ES-I3 (cell line): ENCODE measurements around the gene NEDD9.
A peak's percentile ranks its signal among the peaks of the same experiment; 100 is the strongest.

ENCODE experiments used
- H3K36me3 ChIP-seq: 2 replicates; pipeline ENCODE4 v1.6.1; 2013; ENCODE audit warnings: mild to moderate bottlenecking, low read length, control low read depth, moderate library complexity; ENCODE audit not compliant: insufficient read depth
- H3K4me1 ChIP-seq: 2 replicates; pipeline ENCODE4 v1.6.1; 2013; ENCODE audit warnings: mild to moderate bottlenecking, control low read depth, low read length; ENCODE audit not compliant: insufficient read depth
- H3K9ac ChIP-seq: 2 replicates; pipeline ENCODE4 v1.6.1; 2013; ENCODE audit warnings: low read depth, mild to moderate bottlenecking, low read length, moderate library complexity
- H3K9me3 ChIP-seq: 2 replicates; pipeline ENCODE4 v1.6.1; 2013; ENCODE audit warnings: mild to moderate bottlenecking, low read length, moderate library complexity; ENCODE audit not compliant: control insufficient read depth, insufficient read depth

Gene NEDD9

GRCh38 chr6:11233673-11234573 lies 1.5 kb upstream of the NEDD9 start:
- H3K9me3 ChIP-seq: no peaks in the 10 kb centered on the region
- H3K4me1 ChIP-seq: peaks cover 33% of the 10 kb centered on the region
- no peak overlapping the region for H3K9ac ChIP-seq
- no peaks in the 10 kb centered on the region for H3K36me3 ChIP-seq

GRCh38 chr6:11232770-11233626 lies 530 bp upstream of the NEDD9 start:
- Histone ChIP-seq H3K4me1 (peaks cover 35% of the 10 kb centered on the region), H3K9me3 (no peaks in the 10 kb centered on the region), H3K36me3 (no peaks in the 10 kb centered on the region), H3K9ac (peak overlapping the region; percentile 51)

GRCh38 chr6:11231564-11232192 lies 790 bp downstream of the NEDD9 start:
- Histone ChIP-seq H3K36me3 (no peaks in the 10 kb centered on the region), H3K4me1 (peaks cover 33% of the 10 kb centered on the region), H3K9ac (peak overlapping the region; percentile 51; the same call in 1 of the 2 replicates), H3K9me3 (no peaks in the 10 kb centered on the region)

GRCh38 chr6:11231108-11231463 lies 1.4 kb downstream of the NEDD9 start:
- Histone ChIP-seq H3K9me3 (no peaks in the 10 kb centered on the region), H3K36me3 (no peaks in the 10 kb centered on the region), H3K9ac (no peak overlapping the region), H3K4me1 (peaks cover 30% of the 10 kb centered on the region)

- no peaks in the 10 kb centered on the region for H3K36me3 ChIP-seq
- H3K4me1 ChIP-seq: peaks cover 27% of the 10 kb centered on the region
- no peaks in the 10 kb centered on the region for H3K9me3 ChIP-seq
- no peak overlapping the region; the same call in 1 of the 2 replicates for H3K9ac ChIP-seq
Measured at GRCh38 chr6:11230158-11231107, 2.0 kb downstream of the NEDD9 start.

- H3K36me3 ChIP-seq: no peaks in the 10 kb centered on the region
- no peaks in the 10 kb centered on the region for H3K9me3 ChIP-seq
- peak overlapping the region; percentile 38; the same call in 1 of the 2 replicates for H3K9ac ChIP-seq
- H3K4me1 ChIP-seq: peaks cover 27% of the 10 kb centered on the region
Measured at GRCh38 chr6:11229655-11230046, 2.8 kb downstream of the NEDD9 start.

GRCh38 chr6:11228935-11229654 lies 3.4 kb downstream of the NEDD9 start:
- H3K4me1 ChIP-seq: peaks cover 25% of the 10 kb centered on the region
- H3K36me3 ChIP-seq: no peaks in the 10 kb centered on the region

GRCh38 chr6:11227698-11228097 lies 4.8 kb downstream of the NEDD9 start:
- Histone ChIP-seq H3K9ac (no peak overlapping the region), H3K9me3 (no peaks in the 10 kb centered on the region), H3K36me3 (no peaks in the 10 kb centered on the region), H3K4me1 (peaks cover 15% of the 10 kb centered on the region)

More at GRCh38 chr6:11228935-11229654, 3.4 kb downstream of the NEDD9 start:
- H3K9me3 ChIP-seq: no peaks in the 10 kb centered on the region
- H3K9ac ChIP-seq: peak overlapping the region; percentile 38; the same call in 1 of the 2 replicates

- no peaks in the 10 kb centered on the region for H3K36me3 ChIP-seq
- peaks cover 13% of the 10 kb centered on the region for H3K4me1 ChIP-seq
- H3K9ac ChIP-seq: no peak overlapping the region
- H3K9me3 ChIP-seq: no peaks in the 10 kb centered on the region
Measured at GRCh38 chr6:11226005-11226404, 6.5 kb downstream of the NEDD9 start.

GRCh38 chr6:11224966-11225463 lies 7.5 kb downstream of the NEDD9 start:
- Histone ChIP-seq H3K9ac (no peak overlapping the region), H3K9me3 (no peaks in the 10 kb centered on the region), H3K36me3 (no peaks in the 10 kb centered on the region), H3K4me1 (peaks cover 11% of the 10 kb centered on the region)

GRCh38 chr6:11224252-11224965 lies 8.1 kb downstream of the NEDD9 start:
- H3K9me3 ChIP-seq: no peaks in the 10 kb centered on the region
- H3K36me3 ChIP-seq: no peaks in the 10 kb centered on the region
- no peak overlapping the region for H3K9ac ChIP-seq
- H3K4me1 ChIP-seq: peaks cover 6% of the 10 kb centered on the region

GRCh38 chr6:11223286-11223864 lies 9.1 kb downstream of the NEDD9 start:
- Histone ChIP-seq H3K9me3 (no peaks in the 10 kb centered on the region), H3K4me1 (peaks cover 2% of the 10 kb centered on the region; the same call in 1 of the 2 replicates)

More at GRCh38 chr6:11223286-11223864, 9.1 kb downstream of the NEDD9 start:
- Histone ChIP-seq H3K36me3 (no peaks in the 10 kb centered on the region), H3K9ac (no peak overlapping the region)
